ENCODE data around the gene HOXB6.

DNA sequence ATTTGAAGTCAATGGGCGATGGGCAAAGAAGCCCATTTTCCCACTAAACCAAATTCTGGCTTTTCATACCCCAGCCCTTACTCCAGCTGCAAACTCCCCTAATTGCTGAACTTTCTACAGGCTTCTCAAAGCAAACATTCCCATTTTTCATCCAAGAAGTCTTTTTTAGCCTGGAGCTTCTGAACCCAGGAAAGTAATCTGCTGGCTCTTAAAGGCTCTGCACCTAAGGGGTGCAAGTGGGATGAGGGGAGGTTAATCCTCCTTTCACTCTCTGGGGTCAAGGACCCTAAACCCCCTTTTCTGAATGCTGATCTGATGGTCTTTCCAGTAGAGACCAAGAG, 3.7 kb upstream of the HOXB6 start:
- TF ChIP-seq, protein P1, sequence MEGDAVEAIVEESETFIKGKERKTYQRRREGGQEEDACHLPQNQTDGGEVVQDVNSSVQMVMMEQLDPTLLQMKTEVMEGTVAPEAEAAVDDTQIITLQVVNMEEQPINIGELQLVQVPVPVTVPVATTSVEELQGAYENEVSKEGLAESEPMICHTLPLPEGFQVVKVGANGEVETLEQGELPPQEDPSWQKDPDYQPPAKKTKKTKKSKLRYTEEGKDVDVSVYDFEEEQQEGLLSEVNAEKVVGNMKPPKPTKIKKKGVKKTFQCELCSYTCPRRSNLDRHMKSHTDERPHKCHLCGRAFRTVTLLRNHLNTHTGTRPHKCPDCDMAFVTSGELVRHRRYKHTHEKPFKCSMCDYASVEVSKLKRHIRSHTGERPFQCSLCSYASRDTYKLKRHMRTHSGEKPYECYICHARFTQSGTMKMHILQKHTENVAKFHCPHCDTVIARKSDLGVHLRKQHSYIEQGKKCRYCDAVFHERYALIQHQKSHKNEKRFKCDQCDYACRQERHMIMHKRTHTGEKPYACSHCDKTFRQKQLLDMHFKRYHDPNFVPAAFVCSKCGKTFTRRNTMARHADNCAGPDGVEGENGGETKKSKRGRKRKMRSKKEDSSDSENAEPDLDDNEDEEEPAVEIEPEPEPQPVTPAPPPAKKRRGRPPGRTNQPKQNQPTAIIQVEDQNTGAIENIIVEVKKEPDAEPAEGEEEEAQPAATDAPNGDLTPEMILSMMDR (IDR thresholded peaks at IDR 0.05): no peak
- TF ChIP-seq EP300 (IDR thresholded peaks at IDR 0.05): no peak
- TF ChIP-seq POLR2A (IDR thresholded peaks at IDR 0.05): no peak

Measured in ovary (tissue), 3 donors.